Gastrocnemius medialis (tissue), 4 donors: ENCODE results near the gene AKR1C1.
A peak's percentile ranks its signal among the peaks of the same experiment; 100 is the strongest.
"Not testable (repeated sequence)": the region's sequence is repeated elsewhere in the genome, so short reads cannot be mapped to it uniquely, and the experiment has no call there.

Experiments used
- CTCF ChIP-seq, 5 experiments: fragments of 450-650 bp in 3 of 5; fragments of 200-600 bp in 2 of 5; sonication (generic) in 2 of 5; IDR thresholded peaks in 4 of 5; conservative IDR thresholded peaks in 1 of 5; 1 replicate in 4 of 5; 2 replicates in 1 of 5; pipeline ENCODE4 v1.5.1; 2016 to 2019; ENCODE audit warnings: antibody characterized with exemption in 5 of 5, mild to moderate bottlenecking in 3 of 5, moderate library complexity in 3 of 5
- POLR2A ChIP-seq, 2 donors: fragments of 450-650 bp; IDR thresholded peaks; one replicate each; pipeline ENCODE4 v1.6.1; 2017; ENCODE audit warnings: antibody characterized with exemption in 2 of 2, mild to moderate bottlenecking in 2 of 2, moderate library complexity in 2 of 2

DNA sequence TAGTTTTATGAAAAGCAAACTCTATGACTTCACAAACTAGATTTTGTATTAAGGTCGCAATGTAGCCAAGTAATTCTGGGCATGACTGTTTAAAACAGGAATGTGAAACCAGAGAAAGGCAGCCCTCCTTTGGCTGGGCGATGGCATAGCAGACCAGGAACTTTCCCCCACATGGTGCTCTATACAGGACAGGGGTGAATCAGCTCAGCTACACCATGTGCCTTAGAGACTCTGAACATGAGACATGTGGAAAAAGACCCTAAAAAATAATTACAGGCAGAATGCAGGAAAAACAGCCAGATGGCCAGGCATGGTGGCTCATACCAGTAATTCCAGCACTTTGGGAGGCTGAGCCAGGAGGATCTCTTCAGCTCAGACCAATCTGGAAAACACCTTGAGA, 20.3 kb upstream of the AKR1C1 start:
- TF ChIP-seq CTCF (IDR thresholded peaks at IDR 0.05 in 4 of 5, conservative IDR thresholded peaks at IDR 0.05 in 1 of 5), result peak in 1 of 5 experiments; percentile 17
- TF ChIP-seq POLR2A (IDR thresholded peaks at IDR 0.05), result not testable (repeated sequence)
